ENCODE results near the gene SNX3. TPM values are rescaled to one million over a fixed set of nuclear protein-coding genes. Genes with fewer than 3 reads are reported as not detected.

SNX3 gene
- total RNA-seq, 1 experiment from 2014 or later: 158 TPM

- Mint-ChIP-seq H3K27me3 (ENCODE audit: unreplicated experiment) (peaks cover 47% of the 10 kb centered on the region), H3K4me3 (ENCODE audit: low read depth, unreplicated experiment) (peak overlapping the region; percentile 84), H3K4me1 (ENCODE audit: low read depth, unreplicated experiment) (no peaks in the 10 kb centered on the region), H3K36me3 (ENCODE audit: insufficient read depth, unreplicated experiment) (peaks cover 10% of the 10 kb centered on the region), H3K27ac (ENCODE audit: unreplicated experiment) (no peak overlapping the region), H3K9me3 (ENCODE audit: low read depth, unreplicated experiment) (no peaks in the 10 kb centered on the region)
- BruUV-seq (replicated peaks): no TSS peak
- TF ChIP-seq, protein P1, sequence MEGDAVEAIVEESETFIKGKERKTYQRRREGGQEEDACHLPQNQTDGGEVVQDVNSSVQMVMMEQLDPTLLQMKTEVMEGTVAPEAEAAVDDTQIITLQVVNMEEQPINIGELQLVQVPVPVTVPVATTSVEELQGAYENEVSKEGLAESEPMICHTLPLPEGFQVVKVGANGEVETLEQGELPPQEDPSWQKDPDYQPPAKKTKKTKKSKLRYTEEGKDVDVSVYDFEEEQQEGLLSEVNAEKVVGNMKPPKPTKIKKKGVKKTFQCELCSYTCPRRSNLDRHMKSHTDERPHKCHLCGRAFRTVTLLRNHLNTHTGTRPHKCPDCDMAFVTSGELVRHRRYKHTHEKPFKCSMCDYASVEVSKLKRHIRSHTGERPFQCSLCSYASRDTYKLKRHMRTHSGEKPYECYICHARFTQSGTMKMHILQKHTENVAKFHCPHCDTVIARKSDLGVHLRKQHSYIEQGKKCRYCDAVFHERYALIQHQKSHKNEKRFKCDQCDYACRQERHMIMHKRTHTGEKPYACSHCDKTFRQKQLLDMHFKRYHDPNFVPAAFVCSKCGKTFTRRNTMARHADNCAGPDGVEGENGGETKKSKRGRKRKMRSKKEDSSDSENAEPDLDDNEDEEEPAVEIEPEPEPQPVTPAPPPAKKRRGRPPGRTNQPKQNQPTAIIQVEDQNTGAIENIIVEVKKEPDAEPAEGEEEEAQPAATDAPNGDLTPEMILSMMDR (IDR thresholded peaks at IDR 0.05; ENCODE audit: unreplicated experiment): no peak
- CTCF ChIA-PET: no interaction called here
- intact Hi-C loops (cut with micrococcal nuclease; ENCODE audit: unreplicated experiment): loop anchor here (10.0 kb wide), 1 partner anchor 320 kb away; no protein-coding TSS in a partner anchor
- DNase-seq: no peak
Measured at GRCh38 chr6:108175176-108175591, 85.7 kb downstream of the SNX3 start.

DNA sequence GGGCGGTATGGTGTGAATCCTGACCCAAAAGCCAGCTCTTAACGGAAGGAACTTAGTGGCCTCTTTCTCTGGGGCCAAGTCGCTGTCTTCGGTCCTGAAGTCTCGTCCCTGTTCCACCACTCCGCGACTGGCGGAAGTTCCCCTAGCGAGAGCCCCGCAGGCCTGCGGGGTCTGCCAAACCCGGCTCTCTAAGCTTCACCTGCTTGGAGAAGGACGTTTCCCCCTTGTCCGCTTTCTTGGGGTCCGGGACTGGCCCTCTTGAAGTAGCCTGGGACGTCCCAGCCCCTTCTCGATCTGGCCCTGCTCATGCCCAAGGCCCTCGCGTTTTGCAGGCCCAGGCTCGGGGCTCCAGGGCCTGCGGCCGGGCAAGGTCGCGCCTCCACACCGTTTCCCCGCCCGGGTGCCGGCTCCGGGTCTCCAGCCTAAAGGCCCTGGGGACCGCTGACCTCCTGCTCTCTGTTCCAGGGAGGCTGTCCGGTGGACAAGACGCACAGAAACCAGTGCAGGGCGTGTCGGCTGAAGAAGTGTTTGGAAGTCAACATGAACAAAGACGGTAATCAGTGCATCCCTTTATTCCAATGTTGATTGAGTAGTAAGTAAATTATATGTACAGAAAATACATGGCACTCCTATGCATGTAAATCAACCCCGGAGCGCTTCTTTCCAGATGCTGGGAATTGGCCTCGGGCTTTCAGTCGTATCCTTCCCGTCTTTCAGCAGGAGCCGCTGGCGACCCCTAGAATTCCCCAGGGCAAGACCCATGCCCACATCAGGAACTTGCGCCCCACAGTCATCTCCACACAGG is 86.3 kb downstream of the SNX3 start:
- TF ChIP-seq, protein P1 (IDR thresholded peaks at IDR 0.05; ENCODE audit: unreplicated experiment): no peak
- Mint-ChIP-seq H3K9me3 (ENCODE audit: low read depth, unreplicated experiment) (no peaks in the 10 kb centered on the region), H3K4me1 (ENCODE audit: low read depth, unreplicated experiment) (no peaks in the 10 kb centered on the region), H3K4me3 (ENCODE audit: low read depth, unreplicated experiment) (no peak overlapping the region), H3K27ac (ENCODE audit: unreplicated experiment) (no peak overlapping the region), H3K36me3 (ENCODE audit: insufficient read depth, unreplicated experiment) (peaks cover 10% of the 10 kb centered on the region), H3K27me3 (ENCODE audit: unreplicated experiment) (peaks cover 51% of the 10 kb centered on the region)
- CTCF ChIA-PET: interaction anchor here (0.5 kb wide), 1 partner anchor 952 kb away, joined by 4 read pairs; no protein-coding TSS in a partner anchor
- no peak for DNase-seq
- intact Hi-C loops (cut with micrococcal nuclease; ENCODE audit: unreplicated experiment): loop anchor here (10.0 kb wide), 1 partner anchor 320 kb away; no protein-coding TSS in a partner anchor
- no TSS peak for BruUV-seq (replicated peaks)

DNA sequence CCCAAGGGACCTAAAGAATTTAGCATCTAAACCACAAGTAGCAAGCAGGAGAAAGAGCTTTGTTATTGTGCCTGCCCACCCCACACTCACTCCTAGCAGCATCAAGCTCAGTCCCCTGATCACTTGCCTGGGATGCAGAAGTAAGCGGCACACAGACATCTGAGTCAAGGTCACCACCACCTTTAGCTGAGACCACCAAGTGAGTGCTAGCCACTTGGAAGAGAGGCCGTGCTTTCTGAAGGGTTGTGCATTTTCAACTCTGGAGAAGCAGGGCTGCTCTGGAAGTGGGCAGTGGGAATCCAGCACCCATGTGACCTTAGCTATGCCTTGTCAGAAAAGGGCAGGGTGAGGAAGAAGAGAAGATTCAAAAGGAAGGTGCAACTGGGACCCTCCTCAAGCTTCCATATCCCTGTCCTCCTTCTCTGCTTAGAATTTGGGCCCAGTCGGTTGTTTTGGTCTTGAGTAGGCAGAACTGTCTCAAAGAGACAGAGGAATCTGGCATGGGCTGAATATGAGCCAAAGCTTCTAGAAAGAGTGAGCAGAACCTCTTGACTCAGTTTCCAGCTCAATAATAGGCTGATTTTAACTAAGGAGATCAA is 88.8 kb downstream of the SNX3 start:
- Mint-ChIP-seq H3K4me3 (ENCODE audit: low read depth, unreplicated experiment) (no peak overlapping the region), H3K9me3 (ENCODE audit: low read depth, unreplicated experiment) (no peaks in the 10 kb centered on the region), H3K27me3 (ENCODE audit: unreplicated experiment) (peaks cover 62% of the 10 kb centered on the region), H3K4me1 (ENCODE audit: low read depth, unreplicated experiment) (no peaks in the 10 kb centered on the region), H3K36me3 (ENCODE audit: insufficient read depth, unreplicated experiment) (peaks cover 10% of the 10 kb centered on the region), H3K27ac (ENCODE audit: unreplicated experiment) (no peak overlapping the region)
- BruUV-seq (replicated peaks): no TSS peak
- TF ChIP-seq, protein P1 (IDR thresholded peaks at IDR 0.05; ENCODE audit: unreplicated experiment): no peak
- intact Hi-C loops (cut with micrococcal nuclease; ENCODE audit: unreplicated experiment): loop anchor here (10.0 kb wide), 1 partner anchor 323 kb away; no protein-coding TSS in a partner anchor
- DNase-seq: no peak
- CTCF ChIA-PET: no interaction called here

- Mint-ChIP-seq H3K27me3 (ENCODE audit: unreplicated experiment) (peaks cover 62% of the 10 kb centered on the region), H3K27ac (ENCODE audit: unreplicated experiment) (no peak overlapping the region), H3K4me1 (ENCODE audit: low read depth, unreplicated experiment) (no peaks in the 10 kb centered on the region), H3K4me3 (ENCODE audit: low read depth, unreplicated experiment) (no peak overlapping the region), H3K9me3 (ENCODE audit: low read depth, unreplicated experiment) (no peaks in the 10 kb centered on the region), H3K36me3 (ENCODE audit: insufficient read depth, unreplicated experiment) (peaks cover 10% of the 10 kb centered on the region)
- no peak for DNase-seq
- BruUV-seq (replicated peaks): no TSS peak
- TF ChIP-seq, protein P1 (IDR thresholded peaks at IDR 0.05; ENCODE audit: unreplicated experiment): no peak
- CTCF ChIA-PET: no interaction called here
- intact Hi-C loops (cut with micrococcal nuclease; ENCODE audit: unreplicated experiment): loop anchor here (10.0 kb wide), 1 partner anchor 323 kb away; no protein-coding TSS in a partner anchor
Measured at GRCh38 chr6:108171291-108171917, 89.4 kb downstream of the SNX3 start.

Measured in Calu3 (cell line).